GM12874 (cell line): Measurements from ENCODE around the gene HMCN1.

ENCODE experiments used
- CTCF ChIP-seq: IDR thresholded peaks from 2 replicates; pipeline ENCODE4 v1.5.1; 2011; ENCODE audit warnings: low read depth, mild to moderate bottlenecking, control low read depth, low read length, moderate library complexity; ENCODE audit not compliant: insufficient read depth

Gene HMCN1

GRCh38 chr1:186202271-186202764 is 468.1 kb downstream of the HMCN1 start:
- TF ChIP-seq CTCF: no peak

- no peak for TF ChIP-seq CTCF
These were observed 468.6 kb downstream of the HMCN1 start for GRCh38 chr1:186202776-186203175.

- TF ChIP-seq CTCF: no peak
These were observed 471.9 kb downstream of the HMCN1 start for GRCh38 chr1:186206048-186206570.

GRCh38 chr1:186207391-186208085 is 473.3 kb downstream of the HMCN1 start:
- TF ChIP-seq CTCF: no peak

- no peak for TF ChIP-seq CTCF
These were observed 474.4 kb downstream of the HMCN1 start for GRCh38 chr1:186208405-186209129.

GRCh38 chr1:186210258-186210657 is 476.1 kb downstream of the HMCN1 start:
- no peak for TF ChIP-seq CTCF

- peak; percentile 72 for TF ChIP-seq CTCF
These were observed 478.5 kb downstream of the HMCN1 start for GRCh38 chr1:186212568-186213224.
